ENCODE results near the gene OLA1.

OLA1 gene

DNA sequence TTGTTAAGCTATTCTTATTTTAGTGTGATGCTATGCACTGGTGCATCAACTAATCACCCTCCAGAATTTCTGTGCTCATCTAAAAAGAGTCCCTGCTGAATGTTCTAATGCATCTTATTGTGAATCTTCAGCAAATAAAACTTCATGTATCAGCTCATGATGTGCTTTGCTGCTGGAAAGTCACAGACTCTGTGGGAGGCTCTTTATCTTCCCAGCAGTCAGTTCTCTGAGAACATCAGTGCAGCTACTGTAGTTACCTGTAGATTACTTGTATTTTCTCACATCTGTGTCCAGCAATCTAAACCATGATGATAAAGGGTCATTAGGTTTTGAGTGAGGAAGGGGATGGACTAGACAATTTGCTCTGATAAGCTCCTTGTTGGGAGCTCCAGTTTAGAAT, 141.6 kb downstream of the OLA1 start:
- Mint-ChIP-seq H3K4me3 (no peak overlapping the region), H3K9me3 (no peaks in the 10 kb centered on the region)
- no peak for ATAC-seq (ENCODE audit: low read depth)

DNA sequence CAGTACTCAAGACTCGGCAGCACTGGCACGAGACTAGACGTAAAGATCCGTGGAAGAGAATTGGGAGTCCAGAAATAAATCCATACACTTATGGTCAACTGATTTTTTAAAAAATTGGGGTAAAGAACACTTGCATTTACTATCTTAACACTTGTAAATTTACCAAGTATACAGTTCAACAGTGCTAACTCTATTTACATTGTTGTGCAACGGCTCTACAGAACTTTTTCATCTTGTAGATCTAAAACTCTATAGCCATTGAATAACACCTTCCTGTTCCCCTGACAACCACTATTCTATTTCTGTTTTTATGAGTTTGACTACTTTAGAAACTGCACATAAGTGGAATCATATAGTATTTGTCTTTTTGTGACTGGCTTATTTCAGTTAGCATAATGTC, 153.8 kb downstream of the OLA1 start:
- H3K4me3 Mint-ChIP-seq: no peak overlapping the region
- DNase-seq (ENCODE audit: low spot score in 2 of 2) (no peak), ATAC-seq (ENCODE audit: low read depth) (no peak)
- H3K27me3 Mint-ChIP-seq: no peaks in the 10 kb centered on the region
- H3K27ac Mint-ChIP-seq: no peak overlapping the region
- H3K9me3 Mint-ChIP-seq: no peaks in the 10 kb centered on the region
- H3K4me1 Mint-ChIP-seq: peaks cover 3% of the 10 kb centered on the region
- peaks cover 13% of the 10 kb centered on the region for H3K36me3 Mint-ChIP-seq

More for the DNA sequence above, 141.6 kb downstream of the OLA1 start:
- H3K27ac Mint-ChIP-seq: no peak overlapping the region
- no peaks in the 10 kb centered on the region for H3K27me3 Mint-ChIP-seq
- DNase-seq (ENCODE audit: low spot score in 2 of 2): no peak
- H3K36me3 Mint-ChIP-seq: peaks cover 7% of the 10 kb centered on the region
- no peaks in the 10 kb centered on the region for H3K4me1 Mint-ChIP-seq

DNA sequence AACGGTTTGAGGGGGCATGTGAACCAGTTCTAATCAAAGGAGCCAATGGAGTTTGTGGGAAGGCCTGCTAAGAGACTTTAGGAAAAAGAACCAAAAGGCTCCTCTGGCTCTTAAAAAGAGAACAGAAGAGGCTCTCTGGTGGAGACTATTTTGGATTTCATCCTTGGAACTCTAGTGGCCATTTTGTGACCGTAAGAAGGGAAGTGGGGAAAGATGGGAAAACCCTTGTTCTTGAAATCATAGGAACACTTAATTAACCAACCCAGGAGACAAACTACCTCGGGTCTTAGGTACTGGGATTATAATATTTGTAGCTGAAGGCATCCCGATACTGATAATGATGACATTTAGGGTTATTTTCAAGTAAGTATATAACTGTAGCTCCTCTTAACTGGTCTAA, 157.9 kb downstream of the OLA1 start:
- ATAC-seq (ENCODE audit: low read depth) (no peak), DNase-seq (ENCODE audit: low spot score in 2 of 2) (no peak)
- Mint-ChIP-seq H3K9me3 (no peaks in the 10 kb centered on the region), H3K36me3 (peaks cover 10% of the 10 kb centered on the region), H3K27ac (no peak overlapping the region), H3K4me1 (no peaks in the 10 kb centered on the region), H3K4me3 (no peak overlapping the region), H3K27me3 (no peaks in the 10 kb centered on the region)

DNA sequence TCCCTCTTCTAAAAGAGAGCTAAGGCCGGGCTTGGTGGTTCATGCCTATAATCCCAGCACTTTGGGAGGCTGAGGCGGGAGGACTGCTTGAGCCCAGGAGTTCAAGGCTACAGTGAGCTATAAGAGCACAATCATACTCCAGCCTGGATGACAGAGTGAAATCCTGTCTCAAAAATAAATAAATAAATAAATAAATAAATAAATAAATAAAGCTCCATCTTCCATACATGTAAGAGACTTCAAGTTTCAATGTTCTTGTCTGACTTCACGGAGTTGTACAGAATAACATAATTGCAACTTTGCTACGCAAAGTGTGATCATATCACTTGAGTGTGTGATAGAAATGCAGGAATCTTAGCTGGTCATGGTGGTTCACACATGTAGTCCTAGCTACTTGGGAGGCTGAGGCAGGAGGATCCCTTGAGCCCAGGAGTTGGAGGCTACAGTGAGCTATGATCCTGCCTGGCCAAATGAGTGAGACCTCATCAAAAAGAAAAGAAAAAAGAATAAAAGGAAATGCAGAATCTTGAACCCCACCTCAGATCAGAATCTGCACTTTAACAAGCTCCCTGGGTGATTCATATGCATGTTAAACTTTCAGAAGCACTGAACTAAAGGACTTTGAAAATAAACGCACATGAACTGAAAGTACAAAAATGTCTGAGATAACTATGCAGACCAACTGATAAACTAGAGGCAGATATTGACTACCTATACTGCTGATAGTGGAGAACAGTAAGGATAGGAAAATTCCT, 159.4 kb downstream of the OLA1 start:
- Mint-ChIP-seq H3K27me3 (no peaks in the 10 kb centered on the region), H3K9me3 (no peaks in the 10 kb centered on the region), H3K4me3 (no peak overlapping the region), H3K36me3 (peaks cover 5% of the 10 kb centered on the region), H3K27ac (no peak overlapping the region), H3K4me1 (no peaks in the 10 kb centered on the region)
- ATAC-seq (ENCODE audit: low read depth) (no peak), DNase-seq (ENCODE audit: low spot score in 2 of 2) (no peak)

DNA sequence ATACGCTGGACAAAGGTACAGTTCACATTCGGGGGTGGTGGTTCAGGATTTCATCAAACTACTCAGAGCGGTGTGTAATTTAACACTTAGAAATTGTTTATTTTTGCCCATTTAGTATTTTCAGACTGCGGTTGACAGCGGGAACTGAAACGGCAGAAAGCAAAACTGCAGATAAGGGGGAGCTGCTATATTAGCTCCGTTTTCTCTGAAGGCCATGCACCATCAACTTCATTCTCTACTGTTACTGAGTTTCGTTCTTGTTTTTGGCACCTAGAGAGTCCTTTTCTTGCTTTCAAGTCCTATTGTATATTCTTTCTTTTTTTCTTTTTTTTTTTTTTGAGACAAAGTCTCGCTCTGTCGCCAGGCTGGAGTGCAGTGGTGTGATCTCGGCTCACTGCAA, 161.6 kb downstream of the OLA1 start:
- DNase-seq (ENCODE audit: low spot score in 2 of 2) (no peak), ATAC-seq (ENCODE audit: low read depth) (no peak)
- H3K9me3 Mint-ChIP-seq: no peaks in the 10 kb centered on the region
- no peaks in the 10 kb centered on the region for H3K27me3 Mint-ChIP-seq
- H3K4me1 Mint-ChIP-seq: no peaks in the 10 kb centered on the region
- no peak overlapping the region for H3K27ac Mint-ChIP-seq
- no peak overlapping the region for H3K4me3 Mint-ChIP-seq
- peaks cover 1% of the 10 kb centered on the region for H3K36me3 Mint-ChIP-seq

DNA sequence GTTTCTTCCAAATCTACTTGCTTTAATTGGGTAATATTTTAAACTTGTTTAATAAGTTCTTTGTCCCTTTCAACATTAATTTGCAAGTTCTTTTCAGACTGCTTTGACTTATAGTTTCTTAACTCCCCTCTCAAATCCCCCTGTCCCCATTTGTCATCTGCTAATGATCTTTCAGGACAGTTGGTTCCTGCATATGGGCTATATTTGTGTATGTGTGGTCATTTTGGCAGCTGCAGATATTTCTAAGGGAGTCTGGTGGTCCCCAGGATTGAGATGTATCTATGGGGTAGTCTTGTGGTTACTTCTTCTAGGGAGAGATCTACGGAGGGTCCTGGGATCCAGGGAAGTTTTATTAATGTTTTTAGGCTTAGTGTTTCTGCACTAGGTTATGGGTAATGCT, 162.6 kb downstream of the OLA1 start:
- H3K4me3 Mint-ChIP-seq: no peak overlapping the region
- H3K36me3 Mint-ChIP-seq: no peaks in the 10 kb centered on the region
- H3K27ac Mint-ChIP-seq: no peak overlapping the region
- DNase-seq (ENCODE audit: low spot score in 2 of 2): no peak
- H3K4me1 Mint-ChIP-seq: no peaks in the 10 kb centered on the region
- no peak for ATAC-seq (ENCODE audit: low read depth)
- H3K9me3 Mint-ChIP-seq: no peaks in the 10 kb centered on the region
- no peaks in the 10 kb centered on the region for H3K27me3 Mint-ChIP-seq

DNA sequence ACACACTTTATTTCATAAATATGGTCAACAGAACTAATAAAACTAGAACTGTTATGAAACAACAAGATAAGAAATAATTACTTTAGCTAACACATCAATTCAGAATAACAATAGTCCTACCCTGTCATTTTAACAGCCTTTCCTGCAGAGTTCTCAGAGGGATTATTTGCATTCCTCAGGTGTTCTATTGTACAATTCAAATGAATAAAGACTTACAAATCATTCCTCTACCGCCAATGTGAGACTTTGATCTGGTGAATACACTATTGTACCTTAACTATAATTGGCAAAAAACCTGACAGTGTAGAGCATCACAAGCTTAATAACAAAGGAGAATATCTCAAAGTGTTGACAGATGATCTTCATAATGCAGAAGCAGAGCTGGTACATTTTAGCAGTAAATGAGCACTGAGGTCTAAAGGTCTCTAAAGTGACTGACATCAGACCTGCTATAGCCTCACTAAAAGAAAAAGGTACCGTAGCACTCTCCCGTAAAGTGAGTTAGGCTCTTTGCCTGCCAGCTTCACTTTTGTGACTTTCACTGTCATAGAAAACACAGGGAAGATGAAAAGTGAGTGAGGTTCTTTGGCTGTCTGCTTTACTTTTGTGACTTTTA, 164.4 kb downstream of the OLA1 start:
- Mint-ChIP-seq H3K9me3 (no peaks in the 10 kb centered on the region), H3K27me3 (no peaks in the 10 kb centered on the region), H3K4me1 (no peaks in the 10 kb centered on the region), H3K4me3 (no peak overlapping the region), H3K36me3 (no peaks in the 10 kb centered on the region), H3K27ac (no peak overlapping the region)
- DNase-seq (ENCODE audit: low spot score in 2 of 2) (no peak), ATAC-seq (ENCODE audit: low read depth) (no peak)

DNA sequence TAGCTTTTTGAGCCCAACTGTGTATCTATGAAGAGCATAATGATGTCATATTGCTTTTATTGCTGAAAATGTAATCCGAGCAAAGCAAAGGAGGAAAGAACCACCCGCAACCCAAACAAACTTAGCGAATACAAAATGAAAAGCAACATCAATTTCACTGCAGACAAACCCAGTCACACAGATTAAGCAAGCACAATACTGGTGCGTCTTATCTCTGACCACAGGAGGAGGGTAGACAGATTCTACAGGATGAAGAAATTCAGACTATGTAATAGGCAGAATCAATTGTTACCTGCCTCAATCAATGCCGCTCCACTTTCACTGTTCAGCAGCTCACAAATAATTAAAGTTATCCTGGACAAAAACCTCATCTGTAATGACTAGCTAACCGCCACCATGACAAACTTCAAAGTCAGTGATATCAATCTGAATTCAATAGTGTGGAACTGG, 167.6 kb downstream of the OLA1 start:
- H3K4me1 Mint-ChIP-seq: no peaks in the 10 kb centered on the region
- DNase-seq (ENCODE audit: low spot score in 2 of 2) (no peak), ATAC-seq (ENCODE audit: low read depth) (no peak)
- H3K4me3 Mint-ChIP-seq: no peak overlapping the region
- H3K36me3 Mint-ChIP-seq: peaks cover 3% of the 10 kb centered on the region
- H3K27me3 Mint-ChIP-seq: no peaks in the 10 kb centered on the region
- H3K27ac Mint-ChIP-seq: no peak overlapping the region
- H3K9me3 Mint-ChIP-seq: no peaks in the 10 kb centered on the region

DNA sequence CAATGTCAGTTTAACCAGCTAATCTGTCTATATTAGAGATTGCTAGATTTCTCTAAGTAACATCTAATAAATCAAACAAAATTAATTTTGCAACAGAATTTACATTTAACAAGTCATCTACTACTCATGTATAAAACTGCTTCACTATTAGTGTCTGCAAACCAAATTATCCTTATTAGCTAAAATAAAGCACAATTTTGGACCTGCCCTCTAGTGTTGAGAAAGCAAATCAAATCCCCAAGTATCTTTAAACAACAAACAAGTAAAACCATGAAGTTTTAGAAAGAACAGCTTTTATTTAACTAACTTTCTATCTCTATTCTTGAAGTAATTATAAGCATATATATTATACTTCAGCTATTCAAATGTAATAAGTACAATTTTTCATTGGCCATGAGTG, 170.1 kb downstream of the OLA1 start:
- Mint-ChIP-seq H3K9me3 (no peaks in the 10 kb centered on the region), H3K27me3 (no peaks in the 10 kb centered on the region), H3K27ac (no peak overlapping the region), H3K4me1 (no peaks in the 10 kb centered on the region), H3K4me3 (no peak overlapping the region), H3K36me3 (peaks cover 8% of the 10 kb centered on the region)
- DNase-seq (ENCODE audit: low spot score in 2 of 2): no peak
- no peak for ATAC-seq (ENCODE audit: low read depth)

DNA sequence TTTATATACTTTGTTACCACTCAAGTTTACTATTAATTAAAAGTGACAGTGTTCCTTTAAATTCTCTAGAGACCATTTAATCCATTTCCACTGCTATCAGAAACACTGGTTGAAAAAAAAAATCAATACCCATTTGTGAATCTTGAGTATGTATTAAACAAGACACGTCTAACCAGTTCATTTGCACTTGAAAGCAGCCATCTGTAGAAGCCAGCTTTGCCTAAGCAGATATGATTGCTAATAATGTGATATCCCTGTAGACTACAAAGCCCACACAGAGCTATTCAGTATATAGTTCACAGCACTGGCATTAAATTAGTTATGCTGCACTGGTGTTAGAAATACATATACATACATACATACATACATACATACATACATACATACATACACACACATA, 171.4 kb downstream of the OLA1 start:
- ATAC-seq (ENCODE audit: low read depth): no peak
- H3K27ac Mint-ChIP-seq: no peak overlapping the region
- H3K4me1 Mint-ChIP-seq: no peaks in the 10 kb centered on the region

DNA sequence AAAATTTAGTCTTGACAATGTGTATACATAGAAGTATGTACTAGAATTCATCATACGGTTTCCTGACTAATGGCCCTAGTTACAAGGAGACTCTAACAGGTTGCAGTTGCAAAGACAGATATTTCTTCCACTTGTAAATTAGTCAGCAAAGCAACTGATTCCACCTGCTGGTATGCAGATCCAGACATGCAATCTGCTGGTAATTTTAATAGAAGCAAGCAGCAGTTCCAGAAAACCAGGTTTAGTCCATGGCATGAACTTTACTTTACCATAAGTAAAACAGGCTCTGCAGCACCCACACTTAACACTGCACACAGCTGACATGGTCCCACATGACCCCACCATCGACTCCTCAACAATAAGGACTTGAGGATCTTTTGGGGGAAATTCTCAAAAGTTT, 172.3 kb downstream of the OLA1 start:
- Mint-ChIP-seq H3K27ac (no peak overlapping the region), H3K9me3 (no peaks in the 10 kb centered on the region), H3K4me3 (no peak overlapping the region), H3K27me3 (no peaks in the 10 kb centered on the region), H3K4me1 (no peaks in the 10 kb centered on the region), H3K36me3 (peaks cover 8% of the 10 kb centered on the region)
- ATAC-seq (ENCODE audit: low read depth) (no peak), DNase-seq (ENCODE audit: low spot score in 2 of 2) (no peak)

More for the DNA sequence above, 171.4 kb downstream of the OLA1 start:
- H3K27me3 Mint-ChIP-seq: no peaks in the 10 kb centered on the region
- no peak overlapping the region for H3K4me3 Mint-ChIP-seq
- peaks cover 8% of the 10 kb centered on the region for H3K36me3 Mint-ChIP-seq
- no peaks in the 10 kb centered on the region for H3K9me3 Mint-ChIP-seq
- no peak for DNase-seq (ENCODE audit: low spot score in 2 of 2)

DNA sequence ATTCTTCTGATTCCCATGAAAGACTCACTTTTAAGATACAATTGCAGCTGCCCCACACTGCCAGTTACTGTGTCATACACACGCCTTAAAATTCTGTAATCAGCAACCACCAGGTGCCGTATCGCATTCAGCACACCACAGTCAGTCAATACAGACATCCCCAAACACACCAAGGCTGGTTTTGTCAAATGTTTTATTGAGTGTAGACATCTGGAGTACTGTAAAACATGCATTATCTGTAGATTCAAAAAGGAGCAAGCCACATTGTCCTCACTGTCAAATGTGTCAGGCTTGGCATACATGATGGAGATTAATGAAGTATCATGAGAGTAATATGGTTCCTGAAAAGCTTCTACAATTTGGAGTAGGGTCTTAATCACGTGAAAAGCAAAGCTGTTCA, 173.5 kb downstream of the OLA1 start:
- DNase-seq (ENCODE audit: low spot score in 2 of 2) (no peak), ATAC-seq (ENCODE audit: low read depth) (no peak)
- Mint-ChIP-seq H3K4me1 (no peaks in the 10 kb centered on the region), H3K36me3 (peaks cover 8% of the 10 kb centered on the region), H3K27ac (no peak overlapping the region), H3K27me3 (no peaks in the 10 kb centered on the region), H3K9me3 (no peaks in the 10 kb centered on the region), H3K4me3 (no peak overlapping the region)

DNA sequence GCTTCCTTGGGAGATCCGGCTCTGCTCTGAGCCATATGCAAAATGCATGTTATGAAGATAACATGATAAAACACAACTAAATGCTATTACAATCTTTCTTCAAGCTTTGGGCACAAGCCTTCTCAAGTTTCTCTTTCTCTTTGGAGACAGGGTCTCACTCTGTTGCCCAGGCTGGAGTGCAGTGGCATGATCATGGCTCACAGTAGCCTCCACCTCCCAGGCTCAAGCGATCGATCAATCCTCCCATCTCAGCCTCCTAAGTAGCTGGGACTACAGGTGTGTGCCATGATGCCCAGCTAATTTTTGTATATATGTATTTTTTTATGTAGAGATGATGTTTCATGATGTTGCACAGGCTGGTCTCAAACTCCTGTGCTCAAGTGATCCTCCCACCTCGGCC, 175.5 kb downstream of the OLA1 start:
- no peaks in the 10 kb centered on the region for H3K4me1 Mint-ChIP-seq
- no peak overlapping the region for H3K27ac Mint-ChIP-seq
- H3K27me3 Mint-ChIP-seq: no peaks in the 10 kb centered on the region
- H3K9me3 Mint-ChIP-seq: no peaks in the 10 kb centered on the region
- no peak for DNase-seq (ENCODE audit: low spot score in 2 of 2)
- ATAC-seq (ENCODE audit: low read depth): no peak
- peaks cover 7% of the 10 kb centered on the region for H3K36me3 Mint-ChIP-seq
- H3K4me3 Mint-ChIP-seq: no peak overlapping the region

DNA sequence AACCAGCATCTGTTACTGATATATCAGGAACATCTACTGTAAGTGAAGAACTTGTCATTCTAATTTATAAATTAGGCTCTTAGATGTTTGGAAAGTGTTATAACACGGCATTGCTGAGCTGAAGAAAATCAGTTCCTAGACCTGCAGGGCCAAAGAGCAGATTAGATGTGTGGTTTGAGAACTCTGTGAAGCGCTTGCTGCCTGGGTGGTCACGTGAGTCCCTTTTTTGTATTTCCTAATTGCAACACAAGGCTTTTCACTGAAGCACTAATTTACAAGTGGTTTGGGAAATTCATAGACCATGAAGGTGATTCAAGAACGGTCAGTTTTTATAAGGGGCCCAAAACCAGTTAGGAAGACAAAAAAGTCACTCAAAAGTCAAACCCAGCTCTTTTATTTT, 176.3 kb downstream of the OLA1 start:
- no peak overlapping the region for H3K4me3 Mint-ChIP-seq
- H3K4me1 Mint-ChIP-seq: no peaks in the 10 kb centered on the region
- peaks cover 6% of the 10 kb centered on the region for H3K36me3 Mint-ChIP-seq
- no peak for DNase-seq (ENCODE audit: low spot score in 2 of 2)
- no peaks in the 10 kb centered on the region for H3K27me3 Mint-ChIP-seq
- H3K9me3 Mint-ChIP-seq: no peaks in the 10 kb centered on the region
- no peak overlapping the region for H3K27ac Mint-ChIP-seq
- peak; percentile 61 for ATAC-seq (ENCODE audit: low read depth)

DNA sequence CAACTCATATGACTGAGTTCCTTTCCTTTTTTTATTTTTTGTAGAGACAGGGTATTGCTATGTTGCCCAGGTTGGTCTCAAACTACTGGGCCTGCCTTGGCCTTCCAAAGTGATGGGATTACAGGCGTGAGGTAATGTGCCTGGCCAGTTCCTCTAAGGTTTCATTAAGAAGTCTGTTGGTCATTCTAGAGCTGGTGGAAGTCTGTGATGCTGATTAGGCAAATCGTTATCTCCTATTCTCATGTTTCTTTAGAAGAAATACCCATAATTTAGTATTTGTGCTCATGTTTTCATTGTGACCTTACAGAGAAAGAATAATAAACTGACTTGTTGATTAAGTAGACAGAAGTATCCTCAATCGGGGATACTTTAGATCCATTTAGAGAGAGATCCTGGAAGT, 177.0 kb downstream of the OLA1 start:
- H3K4me3 Mint-ChIP-seq: no peak overlapping the region
- no peak for DNase-seq (ENCODE audit: low spot score in 2 of 2)
- peaks cover 6% of the 10 kb centered on the region for H3K36me3 Mint-ChIP-seq
- H3K9me3 Mint-ChIP-seq: no peaks in the 10 kb centered on the region
- H3K4me1 Mint-ChIP-seq: no peaks in the 10 kb centered on the region
- no peak for ATAC-seq (ENCODE audit: low read depth)
- H3K27ac Mint-ChIP-seq: no peak overlapping the region
- H3K27me3 Mint-ChIP-seq: peaks cover 4% of the 10 kb centered on the region
